Stimulated activated CD4-positive, alpha-beta T cell treated with anti-CD3 and anti-CD28 coated beads, Interleukin-12 subunit alpha, Interleukin-12 subunit beta, amount 100 ng/mL, for 24 hours (primary cell): ENCODE data around the gene RHBDL2.
"Not testable (repeated sequence)": the region's sequence is repeated elsewhere in the genome, so short reads cannot be mapped to it uniquely, and the experiment has no call there.

ENCODE experiments used
- DNase-seq, 2 experiments: peaks; one replicate each; pipeline ENCODE4 v3.0.0-alpha.2; 2020; ENCODE audit warnings: low read depth in 2 of 2

Gene RHBDL2

GRCh38 chr1:38941527-38942019 lies at the start of gene RHBDL2:
Gene RHBDL2, minus strand, starts transcription at chr1:38941830. Its CDS starts 22,618 bp downstream, at chr1:38919212.
- DNase-seq = no peak

DNA sequence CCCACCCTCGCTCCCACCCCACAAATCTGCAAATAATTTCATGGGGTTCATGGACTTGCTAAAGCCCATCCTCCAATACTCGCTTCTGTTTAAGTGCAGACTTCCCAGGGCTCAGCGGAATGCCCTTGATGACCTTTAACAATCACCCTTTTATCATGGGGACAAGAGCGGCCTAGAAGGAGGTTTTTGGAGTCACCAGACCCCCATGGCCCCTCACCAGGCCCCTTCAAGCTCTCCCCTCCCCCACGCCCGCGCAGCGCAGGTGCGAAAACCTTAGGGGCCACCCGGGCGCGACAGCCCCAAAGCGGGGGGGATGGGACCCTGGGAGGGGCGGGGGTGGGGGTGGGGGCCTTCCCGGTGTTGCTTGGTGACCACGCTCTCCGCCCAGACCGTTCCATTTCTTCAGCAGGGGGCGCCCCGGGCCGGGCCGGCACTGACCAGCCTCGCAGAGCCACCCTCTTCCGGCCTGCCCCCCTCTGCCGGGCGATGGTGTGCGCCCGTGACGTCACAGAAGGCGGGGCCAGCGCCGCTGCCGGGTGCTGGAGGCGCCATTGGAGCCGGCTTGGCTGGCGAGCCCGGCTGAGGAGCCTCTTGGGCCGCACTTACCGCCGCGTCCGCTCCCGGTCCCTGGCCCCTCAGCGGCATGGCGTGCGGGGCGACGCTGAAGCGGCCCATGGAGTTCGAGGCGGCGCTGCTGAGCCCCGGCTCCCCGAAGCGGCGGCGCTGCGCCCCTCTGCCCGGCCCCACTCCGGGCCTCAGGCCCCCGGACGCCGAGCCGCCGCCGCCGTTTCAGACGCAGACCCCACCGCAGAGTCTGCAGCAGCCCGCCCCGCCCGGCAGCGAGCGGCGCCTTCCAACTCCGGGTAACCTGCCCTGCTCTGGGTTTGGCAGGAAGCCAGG lies 49.4 kb upstream of the RHBDL2 start, which contains the start of gene AKIRIN1:
Gene AKIRIN1 (plus strand): TSS at position 539 of the 900 bp plus-strand sequence. CDS start 105 bp downstream, at position 644.
- peak; percentile 93 to 99 for DNase-seq

DNA sequence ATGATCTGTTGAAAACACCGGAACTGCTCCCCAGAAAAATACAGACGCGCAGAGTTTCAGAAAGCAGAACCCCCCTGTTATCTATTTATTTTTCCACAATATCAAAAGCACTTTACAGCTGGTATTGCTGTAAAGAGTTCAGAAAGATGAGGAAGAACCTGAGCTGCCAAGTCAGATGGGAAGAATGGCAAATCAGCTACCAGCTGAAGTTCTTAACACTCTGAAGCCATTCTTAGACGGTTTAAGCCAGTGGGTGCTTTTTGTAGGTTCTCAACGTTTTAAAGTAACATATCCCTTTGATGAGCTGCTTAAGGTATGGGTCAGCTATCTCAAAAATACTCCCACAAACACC lies 48.7 kb upstream of the RHBDL2 start:
- DNase-seq = no peak

GRCh38 chr1:38989979-38990378 lies 48.3 kb upstream of the RHBDL2 start:
- DNase-seq = no peak

- not testable (repeated sequence) for DNase-seq
Measured at GRCh38 chr1:38979380-38979779, 37.8 kb upstream of the RHBDL2 start.

DNA sequence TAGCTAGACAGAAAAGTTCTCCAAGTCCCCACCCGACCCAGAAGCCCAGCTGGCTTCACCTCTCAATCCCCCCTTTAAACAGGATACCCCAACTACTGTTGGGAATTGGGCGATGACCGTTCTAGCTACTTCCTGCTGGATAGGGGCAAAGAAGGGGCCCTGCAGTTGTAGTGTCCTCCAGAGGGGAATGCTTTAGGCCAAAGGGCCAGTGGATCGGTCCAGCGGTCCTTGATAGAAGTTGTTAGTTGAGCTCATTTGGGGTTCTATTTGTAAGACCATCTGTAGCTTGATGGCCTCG lies 36.6 kb upstream of the RHBDL2 start:
- not testable (repeated sequence) for DNase-seq

DNA sequence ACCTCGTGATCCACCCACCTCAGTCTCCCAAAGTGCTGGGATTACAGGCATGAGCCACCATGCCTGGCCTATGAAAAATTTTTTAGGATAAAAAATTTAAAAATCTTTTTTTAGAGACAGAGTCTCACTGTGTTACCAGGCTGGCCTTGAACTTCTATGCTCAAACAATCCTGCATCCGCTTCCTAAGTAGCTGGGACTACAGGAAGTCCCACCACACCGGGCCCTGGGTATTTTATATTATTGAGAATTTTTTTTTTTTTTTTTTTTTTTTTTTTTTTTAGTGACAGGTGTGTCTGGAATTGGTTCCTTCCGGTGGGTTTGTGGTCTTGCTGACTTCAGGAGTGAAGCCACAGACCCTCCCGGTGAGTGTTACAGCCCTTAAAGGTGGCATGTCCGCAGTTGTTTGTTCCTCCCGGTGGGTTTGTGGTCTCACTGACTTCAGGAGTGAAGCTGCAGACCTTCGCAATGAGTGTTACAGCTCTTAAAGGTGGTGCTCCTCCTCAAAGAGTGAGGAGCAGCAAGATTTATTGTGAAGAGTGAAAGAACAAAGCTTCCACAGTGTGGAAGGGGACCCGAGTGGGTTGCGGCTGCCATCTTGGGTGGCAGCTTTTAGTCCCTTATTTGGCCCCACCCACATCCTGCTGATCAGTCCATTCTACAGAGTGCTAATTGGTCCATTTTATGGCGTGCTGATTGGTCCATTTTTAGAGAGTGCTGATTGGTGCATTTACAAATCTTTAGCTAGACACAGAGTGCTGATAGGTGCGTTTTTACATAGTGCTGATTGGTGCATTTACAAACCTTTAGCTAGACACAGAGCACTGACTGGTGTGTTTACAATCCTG lies 36.0 kb upstream of the RHBDL2 start:
- not testable (repeated sequence) for DNase-seq

GRCh38 chr1:38973659-38974437 lies 32.2 kb upstream of the RHBDL2 start:
- DNase-seq = no peak

DNA sequence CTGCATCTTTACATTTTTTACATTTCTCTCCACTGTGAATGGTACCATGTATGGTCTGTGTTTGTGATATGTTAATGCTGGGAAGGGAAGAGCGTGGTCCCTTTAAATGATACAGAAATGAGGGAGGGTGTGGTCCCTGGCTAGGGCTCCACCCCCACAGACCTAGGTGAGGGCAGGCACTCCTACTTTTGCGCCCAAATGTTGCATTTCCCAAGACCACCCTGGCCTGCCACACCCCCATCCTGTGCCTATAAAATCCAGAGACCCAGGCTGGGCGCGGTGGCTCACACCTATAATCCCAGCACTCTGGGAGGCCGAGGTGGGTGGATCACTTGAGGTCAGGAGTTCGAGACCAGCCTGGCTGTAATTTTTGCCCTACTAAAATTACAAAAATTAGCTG lies 31.5 kb upstream of the RHBDL2 start:
- DNase-seq = not testable (repeated sequence)

DNA sequence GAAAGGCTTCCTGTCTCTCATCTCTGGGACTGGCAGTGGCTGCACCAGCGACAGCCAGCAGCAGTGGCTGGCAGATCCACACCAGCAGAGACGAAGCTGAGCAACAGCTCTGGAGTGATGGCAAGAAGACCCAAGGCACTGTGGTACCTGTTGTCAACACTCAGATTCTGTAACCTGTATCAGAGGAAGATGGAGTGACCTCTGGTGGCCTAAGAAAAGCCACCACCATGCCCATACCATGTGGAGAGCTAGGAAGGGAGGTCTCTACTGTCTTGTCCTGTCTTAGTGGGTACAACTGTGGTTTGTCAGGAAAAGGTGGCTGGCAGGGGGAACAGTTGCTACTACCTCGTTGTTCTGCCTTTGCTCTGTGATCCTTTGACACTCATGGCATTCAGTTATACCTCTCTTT lies 22.5 kb upstream of the RHBDL2 start:
- no peak for DNase-seq

DNA sequence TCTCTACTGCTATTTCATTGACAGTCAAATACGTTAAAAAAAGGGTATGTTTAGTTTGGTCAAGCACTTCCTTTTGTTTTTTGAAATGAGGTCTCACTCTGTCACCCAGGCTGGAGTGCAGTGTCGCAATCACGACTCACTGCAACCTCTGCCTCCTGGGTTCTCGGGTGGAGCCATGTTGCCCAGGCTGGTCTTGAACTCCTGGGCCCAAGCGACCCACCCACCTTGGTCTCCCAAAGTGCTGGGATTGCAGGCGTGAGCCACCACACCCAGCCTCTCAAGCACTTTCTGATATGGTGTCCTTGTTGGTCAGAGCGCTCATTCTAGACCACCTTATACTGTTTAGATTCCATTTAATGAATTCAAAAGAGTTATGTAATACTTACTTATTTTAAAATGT lies 20.9 kb upstream of the RHBDL2 start:
- DNase-seq = no peak

DNA sequence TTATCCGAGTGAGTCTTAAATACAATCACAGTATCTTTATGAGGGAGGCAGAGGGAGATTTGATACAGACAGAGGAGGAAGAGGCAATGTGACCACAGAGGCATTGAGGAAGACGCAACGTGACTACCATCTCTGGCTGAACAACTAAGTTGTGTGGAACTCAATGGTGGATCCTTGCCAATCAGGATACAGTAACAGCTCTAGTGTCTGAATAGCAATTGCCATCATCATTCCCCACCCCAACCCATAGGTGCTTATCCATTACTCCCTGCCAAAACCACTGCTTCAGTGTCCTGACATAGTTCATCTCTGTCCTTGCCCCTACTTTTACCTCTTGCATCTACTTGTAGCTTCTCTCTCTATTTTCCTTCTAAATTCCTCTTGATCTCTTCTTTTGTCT lies 20.5 kb upstream of the RHBDL2 start:
- DNase-seq = no peak

- DNase-seq = no peak
Measured at GRCh38 chr1:38958967-38959366, 17.3 kb upstream of the RHBDL2 start.

DNA sequence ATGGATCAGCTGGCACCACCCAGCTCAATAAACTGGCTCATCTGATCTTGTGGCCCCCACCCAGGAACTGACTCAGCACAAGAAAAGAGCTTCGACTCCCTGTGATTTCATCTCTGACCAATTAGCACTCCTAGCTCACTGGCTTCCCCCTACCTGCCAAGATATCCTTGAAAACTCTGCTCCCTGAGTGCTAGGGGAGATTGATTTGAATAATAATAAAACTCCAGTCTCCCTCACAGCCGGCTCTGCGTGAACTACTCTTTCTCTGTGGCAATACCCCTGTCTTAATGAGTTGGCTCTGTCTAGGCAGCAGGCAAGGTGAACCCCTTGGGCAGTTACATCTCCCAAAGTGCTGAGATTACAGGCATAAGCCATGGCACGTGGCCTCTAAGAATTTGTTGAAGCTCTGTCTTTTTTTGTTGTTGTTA lies 11.8 kb upstream of the RHBDL2 start:
- no peak for DNase-seq

GRCh38 chr1:38950553-38950952 lies 8.9 kb upstream of the RHBDL2 start:
- no peak for DNase-seq

DNA sequence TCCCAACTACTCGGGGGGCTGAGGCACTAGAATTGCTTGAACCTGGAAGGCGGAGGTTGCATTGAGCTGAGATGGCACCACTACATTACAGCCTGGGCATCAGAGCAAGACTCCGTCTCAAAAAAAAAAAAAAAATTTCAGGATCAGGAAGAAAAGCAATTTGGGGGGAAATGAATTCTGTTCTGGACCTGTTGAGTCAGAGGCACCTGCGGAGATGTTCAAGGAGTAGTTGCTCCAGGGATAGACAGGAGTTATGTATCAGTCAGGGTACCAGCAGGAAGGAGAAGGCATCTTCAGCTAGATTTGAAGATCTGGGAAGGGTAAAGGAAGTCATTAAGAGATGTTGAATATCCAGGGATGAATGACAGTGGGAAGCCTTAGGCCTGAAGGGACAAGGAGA lies 2.9 kb upstream of the RHBDL2 start:
- DNase-seq = no peak

DNA sequence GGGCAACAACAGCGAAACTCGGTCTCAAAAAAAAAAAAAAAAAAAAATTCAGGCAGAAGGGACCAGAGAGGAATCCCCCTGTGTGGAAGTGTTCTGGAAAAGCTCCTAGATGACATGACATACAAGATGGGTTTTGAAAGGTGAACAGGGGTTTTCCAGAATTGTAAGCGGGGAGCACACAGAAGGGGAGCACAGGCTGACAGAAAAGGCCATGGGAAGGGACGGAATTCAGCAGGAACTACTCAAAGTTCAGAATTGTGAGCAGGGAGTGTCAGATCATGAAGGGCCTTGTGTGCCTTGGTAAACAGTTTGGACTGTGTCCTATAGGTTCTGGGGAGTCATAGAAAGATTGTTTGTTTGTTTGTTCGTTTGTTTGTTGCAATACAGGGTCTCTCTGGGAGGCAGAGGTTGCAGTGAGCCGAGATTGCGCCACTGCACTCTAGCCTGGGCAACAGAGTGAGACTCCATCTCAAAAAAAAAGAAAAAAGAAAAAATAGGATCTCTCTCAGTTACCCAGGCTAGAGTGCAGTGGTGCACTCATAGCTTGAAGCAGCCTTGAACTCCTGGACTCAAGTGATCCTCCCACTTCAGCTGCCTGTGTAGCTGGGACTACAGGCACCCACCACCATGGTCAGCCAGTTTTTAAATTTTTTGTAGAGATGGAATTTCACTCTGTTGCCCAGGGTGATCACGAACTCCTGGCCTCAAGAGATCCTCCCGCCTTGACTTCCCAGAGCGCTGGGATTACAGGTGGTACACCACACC lies 1.2 kb upstream of the RHBDL2 start:
- DNase-seq = no peak

- no peak for DNase-seq
Measured at GRCh38 chr1:38941093-38941492, 537 bp downstream of the RHBDL2 start.

GRCh38 chr1:38940339-38941047 lies 1.1 kb downstream of the RHBDL2 start:
- no peak for DNase-seq

GRCh38 chr1:38938722-38939260 lies 2.8 kb downstream of the RHBDL2 start:
- no peak for DNase-seq
